Neuronal stem cell (in vitro differentiated cells): ENCODE results near the gene TOM1L2.
A peak's percentile ranks its signal among the peaks of the same experiment; 100 is the strongest.

Experiments used
- DNase-seq: peaks from one replicate; pipeline ENCODE4 v3.0.0-alpha.2; 2013; ENCODE audit warnings: low spot score
- H2AFZ ChIP-seq: one replicate; pipeline ENCODE4 v1.6.1; 2013; ENCODE audit warnings: mild to moderate bottlenecking, low read length, inconsistent platforms
- H2AK5ac ChIP-seq: 2 replicates; pipeline ENCODE4 v1.6.1; 2013; ENCODE audit warnings: low read depth, mild to moderate bottlenecking, inconsistent platforms, low read length, moderate library complexity, mixed read lengths
- H2BK120ac ChIP-seq: 2 replicates; pipeline ENCODE4 v1.6.1; 2013; ENCODE audit warnings: low read depth, mild to moderate bottlenecking, inconsistent platforms, low read length, moderate library complexity, mixed read lengths
- H2BK12ac ChIP-seq: one replicate; pipeline ENCODE4 v1.6.1; 2013; ENCODE audit warnings: low read length, inconsistent platforms
- H2BK15ac ChIP-seq: 2 replicates; pipeline ENCODE4 v1.6.1; 2013; ENCODE audit warnings: mild to moderate bottlenecking, low read length, inconsistent platforms, mixed read lengths
- H2BK5ac ChIP-seq: one replicate; pipeline ENCODE4 v1.6.1; 2013; ENCODE audit warnings: inconsistent platforms, mild to moderate bottlenecking, low read length, moderate library complexity
- H3K14ac ChIP-seq: one replicate; pipeline ENCODE4 v1.6.1; 2013; ENCODE audit warnings: low read length, inconsistent platforms
- H3K18ac ChIP-seq: 2 replicates; pipeline ENCODE4 v1.6.1; 2013; ENCODE audit warnings: low read length, inconsistent platforms
- H3K23ac ChIP-seq: 2 replicates; pipeline ENCODE4 v1.6.1; 2013; ENCODE audit warnings: low read depth, mild to moderate bottlenecking, mixed read lengths, low read length, inconsistent platforms; ENCODE audit not compliant: poor library complexity
- H3K27ac ChIP-seq: replicated peaks from 3 replicates; pipeline ENCODE4 v1.5.1; 2013; ENCODE audit warnings: low read length, inconsistent platforms
- H3K27me3 ChIP-seq, 3 experiments: 2 replicates each; pipeline ENCODE4 v1.6.1; 2013; ENCODE audit warnings: low read length in 3 of 3, mild to moderate bottlenecking in 2 of 3, inconsistent platforms in 1 of 3, low read depth in 1 of 3, mixed read lengths in 1 of 3, moderate library complexity in 1 of 3; ENCODE audit not compliant: control insufficient read depth in 3 of 3, insufficient read depth in 3 of 3
- H3K36me3 ChIP-seq, 2 donors: replicated peaks in 1 of 2; 2 replicates each; pipeline ENCODE4 v1.6.1; 2013; ENCODE audit warnings: low read length in 2 of 2; ENCODE audit not compliant: control insufficient read depth in 2 of 2, insufficient read depth in 2 of 2
- H3K4ac ChIP-seq: 2 replicates; pipeline ENCODE4 v1.6.1; 2013; ENCODE audit warnings: inconsistent platforms, mild to moderate bottlenecking, low read length, moderate library complexity
- H3K4me1 ChIP-seq, 2 donors: 1 replicate in 1 of 2; 2 replicates in 1 of 2; pipeline ENCODE4 v1.6.1; 2013; ENCODE audit warnings: low read length in 2 of 2, low read depth in 1 of 2; ENCODE audit not compliant: control insufficient read depth in 2 of 2, insufficient read depth in 1 of 2
- H3K4me2 ChIP-seq: one replicate; pipeline ENCODE4 v1.6.1; 2013; ENCODE audit warnings: mild to moderate bottlenecking, low read length, inconsistent platforms; ENCODE audit not compliant: insufficient read depth, poor library complexity, severe bottlenecking
- H3K4me3 ChIP-seq, 2 donors: 2 replicates each; pipeline ENCODE4 v1.5.1; 2013; ENCODE audit warnings: low read length in 2 of 2, mild to moderate bottlenecking in 2 of 2, inconsistent platforms in 1 of 2, moderate library complexity in 1 of 2
- H3K79me1 ChIP-seq: one replicate; pipeline ENCODE4 v1.6.1; 2013; ENCODE audit warnings: low read depth, mild to moderate bottlenecking, inconsistent platforms, low read length, moderate library complexity
- H3K9ac ChIP-seq: one replicate; pipeline ENCODE4 v1.6.1; 2013; ENCODE audit warnings: mild to moderate bottlenecking, low read depth, low read length, inconsistent platforms; ENCODE audit not compliant: poor library complexity
- H3K9me3 ChIP-seq, 2 donors: replicated peaks in 1 of 2; 2 replicates each; pipeline versions ENCODE3 to v1.6.1; 2013; ENCODE audit warnings: low read length in 2 of 2, mild to moderate bottlenecking in 2 of 2, inconsistent platforms in 1 of 2, low read depth in 1 of 2, mixed read lengths in 1 of 2, moderate library complexity in 1 of 2; ENCODE audit not compliant: control insufficient read depth in 2 of 2, insufficient read depth in 1 of 2
- H4K8ac ChIP-seq: one replicate; pipeline ENCODE4 v1.6.1; 2013; ENCODE audit warnings: low read depth, mild to moderate bottlenecking, inconsistent platforms, low read length, moderate library complexity
- H4K91ac ChIP-seq: one replicate; pipeline ENCODE4 v1.6.1; 2013; ENCODE audit warnings: low read length, low read depth, mild to moderate bottlenecking, inconsistent platforms; ENCODE audit not compliant: poor library complexity
- WGBS, 2 donors: extraction: QIAGEN DNeasy Blood & Tissue Kit; methylation state at CpG; one replicate each; pipeline ENCODE4 v1.1.7; 2013; ENCODE audit warnings: missing lambda C conversion rate in 2 of 2, mixed read lengths in 1 of 2; ENCODE audit not compliant: insufficient read length in 2 of 2, insufficient replicate concordance in 1 of 2; ENCODE audit errors: extremely low coverage in 2 of 2; 5-methylcytosine and 5-hydroxymethylcytosine counted together

Gene TOM1L2

DNA sequence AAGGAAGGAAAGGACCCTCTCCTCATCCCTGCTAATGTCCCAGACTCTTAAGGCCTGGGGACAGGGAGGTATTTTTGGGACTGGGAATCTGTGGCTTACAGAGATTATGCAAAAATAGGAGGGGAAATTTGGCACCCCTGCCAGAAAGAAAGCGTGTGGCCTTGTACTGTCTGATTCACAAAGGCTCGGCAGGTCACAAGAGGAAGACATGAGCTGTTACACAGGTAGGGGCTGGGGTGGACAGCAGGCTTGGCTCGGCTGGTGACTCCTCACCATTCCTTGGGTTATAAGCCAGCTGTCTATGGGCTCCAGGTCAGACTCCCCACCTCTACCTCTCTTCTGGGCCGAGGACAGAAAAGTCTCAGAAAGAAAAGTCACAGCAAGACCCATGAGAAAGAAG is 114.7 kb downstream of the TOM1L2 start:
- Histone ChIP-seq H3K27me3 (no peaks in the 10 kb centered on the region), H3K18ac (no peak overlapping the region), H3K4ac (no peak overlapping the region), H4K8ac (no peak overlapping the region), H3K9me3 (no peaks in the 10 kb centered on the region), H3K4me1 (peaks cover 2 to 14% of the 10 kb centered on the region in 2 donors), H3K23ac (no peak overlapping the region), H2AK5ac (no peak overlapping the region), H2BK5ac (no peak overlapping the region), H2BK15ac (no peak overlapping the region), H3K4me2 (no peak overlapping the region), H4K91ac (no peak overlapping the region), H3K4me3 (no peak overlapping the region), H2AFZ (no peak overlapping the region), H3K14ac (no peak overlapping the region), H3K27ac (no peak overlapping the region), H3K79me1 (no peaks in the 10 kb centered on the region), H3K36me3 (no peaks in the 10 kb centered on the region), H3K9ac (no peak overlapping the region), H2BK12ac (no peak overlapping the region), H2BK120ac (no peak overlapping the region)
- no peak for DNase-seq
- WGBS, 2 donors = no CpG with 5 or more reads among the region's 4 CpGs

DNA sequence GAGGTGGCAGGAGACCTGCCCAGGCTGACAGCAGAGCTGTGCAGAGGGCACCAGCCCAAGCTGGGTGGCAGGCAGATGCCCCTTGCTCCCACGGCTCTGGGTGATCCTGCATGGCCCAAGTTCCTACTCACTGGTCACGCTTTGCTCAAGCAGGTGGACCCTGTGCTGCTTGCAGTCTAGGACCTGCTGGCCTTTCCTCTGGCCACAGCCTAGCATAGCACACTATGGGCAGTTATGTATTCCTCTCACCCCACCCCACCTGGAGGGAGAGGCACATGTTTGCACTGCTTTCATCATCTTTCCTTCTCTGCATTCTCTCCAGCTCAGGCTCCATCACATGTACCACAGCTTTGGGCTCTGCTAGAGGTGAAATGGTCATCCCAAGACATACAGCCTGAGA is 115.8 kb downstream of the TOM1L2 start:
- Histone ChIP-seq H3K4me2 (no peak overlapping the region), H3K9me3 (no peaks in the 10 kb centered on the region), H3K27ac (no peak overlapping the region), H3K4me1 (peaks cover 11 to 21% of the 10 kb centered on the region in 2 donors), H4K91ac (no peak overlapping the region), H3K36me3 (no peaks in the 10 kb centered on the region), H4K8ac (no peak overlapping the region), H3K23ac (peak overlapping the region; percentile 56), H3K4me3 (no peak overlapping the region), H3K4ac (no peak overlapping the region), H2BK5ac (no peak overlapping the region), H2AK5ac (peak overlapping the region; percentile 71), H3K27me3 (no peaks in the 10 kb centered on the region), H3K14ac (peak overlapping the region; percentile 91), H2BK15ac (no peak overlapping the region), H3K79me1 (no peaks in the 10 kb centered on the region), H3K18ac (peak overlapping the region; percentile 79), H3K9ac (no peak overlapping the region), H2AFZ (no peak overlapping the region), H2BK120ac (no peak overlapping the region), H2BK12ac (no peak overlapping the region)
- DNase-seq = no peak
- WGBS, 2 donors = no CpG with 5 or more reads among the region's 2 CpGs

DNA sequence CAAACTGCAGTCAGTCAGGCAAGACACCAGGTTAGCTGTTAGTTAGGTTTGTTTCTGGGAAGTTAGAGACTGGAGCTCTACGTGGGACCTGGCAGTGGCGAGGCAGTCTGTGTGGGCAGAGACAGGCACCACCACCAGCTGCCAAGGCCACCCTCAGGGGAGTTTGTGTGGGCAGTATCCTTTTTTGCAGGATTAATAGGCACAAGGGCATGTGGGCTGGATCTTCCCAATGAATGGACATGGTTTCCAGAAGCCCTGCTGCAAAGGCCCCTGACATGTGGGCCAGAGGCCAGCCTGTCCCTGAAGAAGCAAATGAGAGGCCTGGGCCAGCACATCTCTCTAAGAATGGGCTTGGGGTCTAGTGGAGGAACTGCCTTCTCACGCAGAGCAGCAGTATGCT is 116.2 kb downstream of the TOM1L2 start:
- Histone ChIP-seq H4K91ac (no peak overlapping the region), H2BK15ac (no peak overlapping the region), H3K4ac (no peak overlapping the region), H3K36me3 (no peaks in the 10 kb centered on the region), H2AFZ (no peak overlapping the region), H3K4me2 (no peak overlapping the region), H2BK12ac (no peak overlapping the region), H3K23ac (peak overlapping the region; percentile 56), H3K9ac (no peak overlapping the region), H4K8ac (no peak overlapping the region), H3K14ac (no peak overlapping the region), H2BK120ac (no peak overlapping the region), H3K79me1 (no peaks in the 10 kb centered on the region), H2AK5ac (peak overlapping the region; percentile 71), H3K27ac (no peak overlapping the region), H3K18ac (peak overlapping the region; percentile 79), H3K9me3 (no peaks in the 10 kb centered on the region), H3K4me1 (peaks cover 15 to 25% of the 10 kb centered on the region in 2 donors), H3K27me3 (no peaks in the 10 kb centered on the region), H2BK5ac (no peak overlapping the region), H3K4me3 (no peak overlapping the region)
- DNase-seq = no peak
- no CpG with 5 or more reads among the region's 3 CpGs for WGBS, 2 donors

DNA sequence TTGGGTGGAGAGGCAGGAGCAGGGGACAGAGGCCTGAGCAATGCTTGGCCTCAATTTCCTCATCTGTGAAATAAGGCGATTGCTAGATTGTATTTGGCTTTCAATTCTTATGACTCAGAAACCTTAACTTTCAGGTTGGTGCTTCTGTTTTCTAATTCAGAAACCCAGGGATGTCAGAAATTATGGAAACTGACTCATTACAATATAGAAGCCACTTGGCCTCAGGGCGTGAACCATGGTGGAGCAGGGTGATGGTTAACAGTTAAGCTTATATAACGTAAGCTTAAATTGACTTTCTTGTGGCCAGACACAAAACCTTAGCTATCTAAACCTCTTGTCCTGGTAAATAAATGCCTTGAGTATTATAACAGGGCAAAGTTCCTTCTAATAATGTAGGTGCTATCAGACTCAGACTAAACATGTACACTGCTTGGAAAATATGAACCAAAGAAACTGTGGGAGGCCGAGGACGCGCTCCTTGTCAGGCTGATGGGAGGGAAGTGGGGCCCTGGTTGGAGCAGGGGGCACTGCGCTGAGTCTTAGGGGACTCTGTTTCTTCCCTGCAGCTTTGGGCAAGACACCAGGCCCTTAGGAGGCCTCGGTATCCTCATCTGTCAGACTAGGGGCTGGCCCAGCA is 118.3 kb downstream of the TOM1L2 start:
- no peak overlapping the region for H3K27ac ChIP-seq
- WGBS, 2 donors = no CpG with 5 or more reads among the region's 8 CpGs
- H3K18ac ChIP-seq = no peak overlapping the region
- no peak overlapping the region for H2BK12ac ChIP-seq
- no peak overlapping the region for H3K9ac ChIP-seq
- no peak overlapping the region for H3K4me3 ChIP-seq
- H4K91ac ChIP-seq = no peak overlapping the region
- H3K9me3 ChIP-seq = no peaks in the 10 kb centered on the region
- H3K4me2 ChIP-seq = no peak overlapping the region
- H2AFZ ChIP-seq = no peak overlapping the region
- H2BK5ac ChIP-seq = no peak overlapping the region
- no peak for DNase-seq
- H3K4ac ChIP-seq = no peak overlapping the region
- H3K4me1 ChIP-seq = peaks cover 34 to 41% of the 10 kb centered on the region in 2 donors
- no peak overlapping the region for H3K14ac ChIP-seq
- no peak overlapping the region for H3K23ac ChIP-seq
- no peak overlapping the region for H2BK120ac ChIP-seq
- H4K8ac ChIP-seq = no peak overlapping the region
- H3K36me3 ChIP-seq = no peaks in the 10 kb centered on the region
- H3K79me1 ChIP-seq = no peaks in the 10 kb centered on the region
- no peaks in the 10 kb centered on the region for H3K27me3 ChIP-seq
- H2AK5ac ChIP-seq = no peak overlapping the region
- no peak overlapping the region for H2BK15ac ChIP-seq
